AG09309 (cell line): ENCODE measurements around the gene CEP70.

Experiments
- DNase-seq: peaks from one replicate; pipeline ENCODE4 v3.0.0-alpha.2; 2010; ENCODE audit warnings: low read depth
- H3K4me3 ChIP-seq: 2 replicates; pipeline ENCODE4 v1.5.1; 2011; ENCODE audit warnings: mild to moderate bottlenecking, low read depth, low read length, moderate library complexity; ENCODE audit not compliant: control insufficient read depth
- CTCF ChIP-seq: IDR thresholded peaks from 2 replicates; pipeline ENCODE4 v1.5.1; 2011; ENCODE audit warnings: mild to moderate bottlenecking, low read depth, low read length, inconsistent platforms; ENCODE audit not compliant: insufficient read depth, control insufficient read depth; ENCODE audit errors: missing control alignments

CEP70 gene

GRCh38 chr3:138463724-138464490, 130.2 kb downstream of the CEP70 start:
- TF ChIP-seq CTCF, result no peak
- no peak for DNase-seq
- H3K4me3 ChIP-seq, result no peak overlapping the region

GRCh38 chr3:138461896-138462295, 132.2 kb downstream of the CEP70 start:
- no peak for TF ChIP-seq CTCF
- no peak for DNase-seq
- H3K4me3 ChIP-seq, result no peak overlapping the region

GRCh38 chr3:138461246-138461645, 132.8 kb downstream of the CEP70 start:
- no peak for DNase-seq
- no peak for TF ChIP-seq CTCF
- H3K4me3 ChIP-seq, result no peak overlapping the region

- no peak for DNase-seq
- no peak for TF ChIP-seq CTCF
- no peak overlapping the region for H3K4me3 ChIP-seq
Observed at GRCh38 chr3:138460536-138461205, 133.4 kb downstream of the CEP70 start.

GRCh38 chr3:138459619-138460535, 134.2 kb downstream of the CEP70 start:
- DNase-seq, result no peak
- no peak overlapping the region for H3K4me3 ChIP-seq
- no peak for TF ChIP-seq CTCF

GRCh38 chr3:138458774-138459499, 135.1 kb downstream of the CEP70 start:
- no peak overlapping the region for H3K4me3 ChIP-seq
- no peak for TF ChIP-seq CTCF
- DNase-seq, result no peak
